ENCODE data around the gene TRPV4. TPM values are rescaled to one million over a fixed set of nuclear protein-coding genes. Genes with fewer than 3 reads are reported as not detected.

Gene TRPV4
- polyA plus RNA-seq, 1 of the 3 experiments (the other 2 are of a cell fraction), result 5.2 TPM

GRCh38 chr12:109820816-109821381 lies 12.3 kb downstream of the TRPV4 start:
- H4K20me1 ChIP-seq (ENCODE audit: insufficient read depth), result no peaks in the 10 kb centered on the region
- TF ChIP-seq RFX5 (IDR thresholded peaks at IDR 0.05; ENCODE audit: low read length), result no peak
- no peak for TF ChIP-seq FOXM1 (IDR thresholded peaks at IDR 0.05; ENCODE audit: low read depth)
- no peak for TF ChIP-seq MAX (IDR thresholded peaks at IDR 0.05; ENCODE audit: low read depth)
- TF ChIP-seq FOSL2 (IDR thresholded peaks at IDR 0.05; ENCODE audit: borderline replicate concordance, low read depth), result no peak
- TF ChIP-seq NRF1 (IDR thresholded peaks at IDR 0.05; ENCODE audit: low read depth, low read length), result no peak
- TF ChIP-seq RCOR1 (IDR thresholded peaks at IDR 0.05; ENCODE audit: low read length), result no peak
- no peak for TF ChIP-seq MEF2A (IDR thresholded peaks at IDR 0.05; ENCODE audit: borderline replicate concordance, low read depth)
- TF ChIP-seq GATA2 (CRISPR knock-in tag; IDR thresholded peaks at IDR 0.05), result no peak
- TF ChIP-seq ZBTB33 (IDR thresholded peaks at IDR 0.05; ENCODE audit: borderline replicate concordance, low read depth), result no peak
- TF ChIP-seq USF1 (IDR thresholded peaks at IDR 0.05; ENCODE audit: borderline replicate concordance, low read depth), result no peak
- no peak for TF ChIP-seq ELF1 (IDR thresholded peaks at IDR 0.05)
- TF ChIP-seq NFIC (IDR thresholded peaks at IDR 0.05; ENCODE audit: borderline replicate concordance), result no peak
- no peak for TF ChIP-seq REST (IDR thresholded peaks at IDR 0.05; ENCODE audit: low read depth, low read length)
- no peak for TF ChIP-seq EP300 (IDR thresholded peaks at IDR 0.05; ENCODE audit: borderline replicate concordance in 1 of 2, low read depth in 1 of 2, low read length in 1 of 2)

More at GRCh38 chr12:109820816-109821381, 12.3 kb downstream of the TRPV4 start:
- Histone ChIP-seq H3K4me2 (no peak overlapping the region), H3K9ac (no peak overlapping the region), H3K4me3 (ENCODE audit: low read depth in 2 of 2, low read length in 1 of 2) (no peak overlapping the region), H3K27me3 (ENCODE audit: insufficient read depth) (no peaks in the 10 kb centered on the region), H3K27ac (ENCODE audit: low read depth in 2 of 2, low read length in 1 of 2) (no peak overlapping the region), H3K36me3 (replicated peaks in 1 of 2; ENCODE audit: control insufficient read depth in 1 of 2, insufficient read depth in 2 of 2, low read length in 1 of 2) (no peaks in the 10 kb centered on the region), H2AFZ (ENCODE audit: low read depth) (no peak overlapping the region), H3F3A (replicated peaks; ENCODE audit: insufficient read depth) (no peaks in the 10 kb centered on the region), H3K4me1 (ENCODE audit: control insufficient read depth in 1 of 2, insufficient read depth in 2 of 2, low read depth in 1 of 2, low read length in 1 of 2) (peaks cover 0 to 2% of the 10 kb centered on the region in 2 experiments; a peak in 1 of 4 replicates), H3K79me2 (ENCODE audit: insufficient read depth) (no peaks in the 10 kb centered on the region), H3K9me2 (no peaks in the 10 kb centered on the region), H3K9me3 (no peaks in the 10 kb centered on the region)
- CTCF ChIA-PET, result interaction anchor here (0.6 to 4.5 kb wide), 4 partner anchors 10 to 323 kb away, joined by 3 to 23 read pairs (median 5); no protein-coding TSS in a partner anchor
- WGBS (ENCODE audit: low lambda C conversion rate), result 91% methylated on average over 16 of the region's 16 CpGs
- POLR2A ChIA-PET, result no interaction called here
- no peak for DNase-seq
